OCI-LY7 (cell line): ENCODE data around the gene C17orf50.

Experiments
- EZH2phosphoT487 ChIP-seq: fragments of 200-600 bp; sonication (generic); IDR thresholded peaks from 2 replicates; pipeline ENCODE4 v1.6.1; 2018; ENCODE audit warnings: low read depth, borderline replicate concordance, mild to moderate bottlenecking, mixed run types, antibody characterized with exemption, low read length, moderate library complexity, mixed read lengths
- TF ChIP-seq, protein P1 (sequence below): fragments of 200-600 bp; sonication (generic); conservative IDR thresholded peaks from 2 replicates; pipeline ENCODE4 v1.5.1; 2014; ENCODE audit warnings: mild to moderate bottlenecking, antibody characterized with exemption, low read length, moderate library complexity, mixed read lengths

DNA sequence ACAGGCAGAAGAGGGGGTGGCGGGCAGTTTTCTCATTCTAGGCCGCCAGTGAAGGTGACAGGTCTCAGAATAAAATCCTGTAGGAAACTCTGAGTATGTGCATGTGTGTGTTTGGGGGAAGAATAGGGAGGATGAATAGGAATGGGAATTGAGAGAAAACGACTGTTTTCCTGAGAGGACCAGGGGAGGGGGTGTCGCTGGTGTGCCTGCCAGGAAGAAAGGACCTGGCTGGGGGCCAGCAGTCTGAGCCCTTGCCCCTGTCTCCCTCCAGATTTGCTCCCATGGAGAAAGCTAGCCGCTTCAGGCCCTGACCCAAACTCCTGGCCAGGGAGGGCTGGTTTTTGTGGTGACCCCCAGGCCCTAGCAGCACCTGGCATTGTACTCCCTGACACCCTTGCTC lies 14.4 kb downstream of the C17orf50 start:
- TF ChIP-seq, protein P1, sequence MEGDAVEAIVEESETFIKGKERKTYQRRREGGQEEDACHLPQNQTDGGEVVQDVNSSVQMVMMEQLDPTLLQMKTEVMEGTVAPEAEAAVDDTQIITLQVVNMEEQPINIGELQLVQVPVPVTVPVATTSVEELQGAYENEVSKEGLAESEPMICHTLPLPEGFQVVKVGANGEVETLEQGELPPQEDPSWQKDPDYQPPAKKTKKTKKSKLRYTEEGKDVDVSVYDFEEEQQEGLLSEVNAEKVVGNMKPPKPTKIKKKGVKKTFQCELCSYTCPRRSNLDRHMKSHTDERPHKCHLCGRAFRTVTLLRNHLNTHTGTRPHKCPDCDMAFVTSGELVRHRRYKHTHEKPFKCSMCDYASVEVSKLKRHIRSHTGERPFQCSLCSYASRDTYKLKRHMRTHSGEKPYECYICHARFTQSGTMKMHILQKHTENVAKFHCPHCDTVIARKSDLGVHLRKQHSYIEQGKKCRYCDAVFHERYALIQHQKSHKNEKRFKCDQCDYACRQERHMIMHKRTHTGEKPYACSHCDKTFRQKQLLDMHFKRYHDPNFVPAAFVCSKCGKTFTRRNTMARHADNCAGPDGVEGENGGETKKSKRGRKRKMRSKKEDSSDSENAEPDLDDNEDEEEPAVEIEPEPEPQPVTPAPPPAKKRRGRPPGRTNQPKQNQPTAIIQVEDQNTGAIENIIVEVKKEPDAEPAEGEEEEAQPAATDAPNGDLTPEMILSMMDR, result no peak
- TF ChIP-seq EZH2phosphoT487, result no peak
